ENCODE measurements around the gene GLA. TPM values are rescaled to one million over a fixed set of nuclear protein-coding genes. Genes with fewer than 3 reads are reported as not detected.

The GLA gene
- total and polyA plus RNA-seq, 2 of the 13 experiments (the other 11 are each of a cell fraction or from before 2014, with no cell fraction given): 31.4 to 59.3 TPM

GRCh38 chrX:101347859-101348451, 59.8 kb downstream of the GLA start:
- Histone ChIP-seq H3K36me3 (replicated peaks in 1 of 2; ENCODE audit: control insufficient read depth in 1 of 2, insufficient read depth in 2 of 2, low read length in 2 of 2) (peaks cover 0 to 3% of the 10 kb centered on the region in 2 experiments; a peak in 1 of 5 replicates), H3K27me3 (ENCODE audit: control insufficient read depth in 1 of 2, insufficient read depth in 2 of 2, low read length in 2 of 2) (no peaks in the 10 kb centered on the region), H3K4me1 (ENCODE audit: insufficient read depth, low read length) (0 out of 2 replicates have a peak, but pooled peaks cover 8% of the 10 kb centered on the region), H3K4me3 (replicated peaks in 1 of 3; ENCODE audit: insufficient read depth in 1 of 3, low read depth in 2 of 3, low read length in 3 of 3) (peak overlapping the region; percentile 66 to 75 (median 71)), H3K4me2 (ENCODE audit: low read depth, low read length) (peak overlapping the region; percentile 74), H4K20me1 (ENCODE audit: insufficient read depth, low read length) (no peaks in the 10 kb centered on the region), H3K27ac (ENCODE audit: extremely low read length, insufficient read depth, low read length) (peak overlapping the region; percentile 85), H3K79me2 (ENCODE audit: insufficient read depth, low read length) (peaks cover 20% of the 10 kb centered on the region), H3K9ac (ENCODE audit: insufficient read depth, low read depth, low read length) (peak overlapping the region; percentile 76), H3K9me3 (ENCODE audit: low read length) (no peaks in the 10 kb centered on the region), H2AFZ (ENCODE audit: low read length) (no peak overlapping the region)
- FAIRE-seq: peak; percentile 90
- WGBS (ENCODE audit: low lambda C conversion rate): 0% methylated on average over 4 of the region's 14 CpGs
- in situ Hi-C loops (cut with HindIII; ENCODE audit: extremely low pct_ligation_motif_present, low pct_unique_long_range_greater_than_20kb): no loop called here
- ATAC-seq: peak; percentile 64
- ChIA-PET CTCF (ENCODE audit: low intra/inter-chr PET ratio, low total read pairs) (no interaction called here), POLR2A (interaction anchor here (0.5 to 2.6 kb wide), 4 partner anchors 43 to 297 kb away, joined by 3 to 35 read pairs (median 4); partner anchors contain the start of gene RPL36A)
- DNase-seq (ENCODE audit: low spot score): peak; percentile 43
- BruUV-seq (replicated peaks): TSS peak; percentile 66
- intact Hi-C loops (cut with micrococcal nuclease; ENCODE audit: unreplicated experiment): loop anchor here (5.0 kb wide), 2 partner anchors 44 to 59 kb away; partner anchors contain the start of genes GLA, HNRNPH2 and RPL36A
- no peak for TF ChIP-seq ZNF652 (CRISPR knock-in tag; IDR thresholded peaks at IDR 0.05; ENCODE audit: borderline replicate concordance, low read depth)
- no peak for TF ChIP-seq MATR3 (CRISPR knock-in tag; IDR thresholded peaks at IDR 0.05)
- TF ChIP-seq ARNT (IDR thresholded peaks at IDR 0.05): no peak
- TF ChIP-seq HDAC1 (CRISPR knock-in tag; IDR thresholded peaks at IDR 0.05): no peak
- no peak for TF ChIP-seq ZNF879 (CRISPR knock-in tag; IDR thresholded peaks at IDR 0.05)
- TF ChIP-seq PATZ1 (CRISPR knock-in tag; IDR thresholded peaks at IDR 0.05): no peak
- TF ChIP-seq SMAD9 (CRISPR knock-in tag; IDR thresholded peaks at IDR 0.05): no peak
- TF ChIP-seq ZBTB10 (CRISPR knock-in tag; IDR thresholded peaks at IDR 0.05; ENCODE audit: borderline replicate concordance): no peak
- no peak for TF ChIP-seq SRSF4 (IDR thresholded peaks at IDR 0.05; ENCODE audit: low read depth, low read length, poor library complexity, severe bottlenecking)
- no peak for TF ChIP-seq CHD2 (IDR thresholded peaks at IDR 0.05; ENCODE audit: low read depth, low read length)
- TF ChIP-seq ESRRA (CRISPR knock-in tag; IDR thresholded peaks at IDR 0.05; ENCODE audit: low read depth): no peak
- no peak for TF ChIP-seq RXRB (CRISPR knock-in tag; IDR thresholded peaks at IDR 0.05; ENCODE audit: borderline replicate concordance)
- TF ChIP-seq MED1 (CRISPR knock-in tag; IDR thresholded peaks at IDR 0.05): no peak
- no peak for TF ChIP-seq ZNF549 (CRISPR knock-in tag; IDR thresholded peaks at IDR 0.05)
- no peak for TF ChIP-seq KDM1A (CRISPR knock-in tag; IDR thresholded peaks at IDR 0.05)
- TF ChIP-seq ZBTB4 (CRISPR knock-in tag; IDR thresholded peaks at IDR 0.05; ENCODE audit: borderline replicate concordance): no peak
- TF ChIP-seq ZNF878 (CRISPR knock-in tag; IDR thresholded peaks at IDR 0.05): no peak

Data from HepG2 (cell line).